HepG2 (cell line): ENCODE data around the gene HAT1. TPM values are rescaled to one million over a fixed set of nuclear protein-coding genes. Genes with fewer than 3 reads are reported as not detected.
A peak's percentile ranks its signal among the peaks of the same experiment; 100 is the strongest.

Source experiments
- ARHGAP35 ChIP-seq: sonication (generic); formaldehyde crosslinking; IDR thresholded peaks from 2 replicates; pipeline ENCODE4 v1.9.0; 2022; ENCODE audit warnings: mild to moderate bottlenecking, inconsistent platforms, moderate library complexity, missing genetic modification reagents, borderline replicate concordance
- CCDC6 ChIP-seq: sonication (generic); formaldehyde crosslinking; IDR thresholded peaks from 2 replicates; pipeline ENCODE4 v1.8.1; 2022; ENCODE audit warnings: mild to moderate bottlenecking, missing genetic modification reagents, moderate library complexity
- CSRNP1 ChIP-seq: sonication (generic); formaldehyde crosslinking; IDR thresholded peaks from 2 replicates; pipeline ENCODE4 v1.8.1; 2023; ENCODE audit warnings: mild to moderate bottlenecking, missing genetic modification reagents
- FOXK2 ChIP-seq: fragments of 450-650 bp; IDR thresholded peaks from 2 replicates; pipeline ENCODE4 v1.6.1; 2016
- FOXP1 ChIP-seq, 2 experiments: fragments of 450-650 bp in 1 of 2; IDR thresholded peaks; 2 replicates each; pipeline ENCODE4 v1.6.1; 2017 to 2018; ENCODE audit warnings: antibody characterized with exemption in 1 of 2
- GABPA ChIP-seq, 2 experiments: IDR thresholded peaks; 2 replicates each; pipeline ENCODE4 v1.6.1; 2011 to 2016; ENCODE audit warnings: low read depth in 2 of 2, low read length in 1 of 2, missing biosample characterization in 1 of 2, missing genetic modification characterization in 1 of 2
- HNRNPK ChIP-seq: fragments of 200-400 bp; formaldehyde crosslinking; IDR thresholded peaks from 2 replicates; pipeline ENCODE4 v1.6.1; 2018; ENCODE audit warnings: low read length, low read depth, moderate library complexity, mild to moderate bottlenecking; ENCODE audit not compliant: poor library complexity, severe bottlenecking
- HOXD1 ChIP-seq: sonication (generic); formaldehyde crosslinking; IDR thresholded peaks from 2 replicates; pipeline ENCODE4 v1.5.0; 2020; ENCODE audit warnings: missing genetic modification reagents
- KDM5A ChIP-seq: fragments of 200-600 bp; sonication (generic); IDR thresholded peaks from 2 replicates; pipeline ENCODE4 v1.7.0; 2018; ENCODE audit warnings: antibody characterized with exemption, mild to moderate bottlenecking, low read length, borderline replicate concordance
- PHB2 ChIP-seq: fragments of 450-650 bp; IDR thresholded peaks from 2 replicates; pipeline ENCODE4 v1.6.1; 2018; ENCODE audit not compliant: partially characterized antibody
- RFX1 ChIP-seq: fragments of 450-650 bp; IDR thresholded peaks from 2 replicates; pipeline ENCODE4 v1.6.1; 2017
- RFXANK ChIP-seq: IDR thresholded peaks from 2 replicates; pipeline ENCODE4 v1.6.1; 2016
- TBP ChIP-seq: sonication (generic); formaldehyde crosslinking; IDR thresholded peaks from 2 replicates; pipeline ENCODE4 v1.5.0; 2020; ENCODE audit warnings: missing genetic modification reagents
- USF2 ChIP-seq, 2 experiments: sonication (generic) in 1 of 2; formaldehyde crosslinking in 1 of 2; IDR thresholded peaks; 2 replicates each; pipeline versions ENCODE4 v1.5.1 to v1.6.1; 2011 to 2020; ENCODE audit warnings: borderline replicate concordance in 1 of 2, low read depth in 1 of 2, low read length in 1 of 2, mild to moderate bottlenecking in 1 of 2, missing genetic modification reagents in 1 of 2, moderate library complexity in 1 of 2
- YEATS4 ChIP-seq: sonication (generic); formaldehyde crosslinking; IDR thresholded peaks from 2 replicates; pipeline ENCODE4 v1.4.0; 2020; ENCODE audit warnings: missing genetic modification reagents, borderline replicate concordance
- ZNF263 ChIP-seq: sonication (generic); formaldehyde crosslinking; IDR thresholded peaks from 2 replicates; pipeline ENCODE4 v1.4.0; 2020; ENCODE audit warnings: missing genetic modification reagents
- ZNF275 ChIP-seq: sonication (generic); formaldehyde crosslinking; IDR thresholded peaks from 2 replicates; pipeline ENCODE4 v1.8.0; 2022; ENCODE audit warnings: missing genetic modification reagents, mild to moderate bottlenecking, inconsistent platforms, borderline replicate concordance
- ZNF34 ChIP-seq: sonication (generic); formaldehyde crosslinking; IDR thresholded peaks from 2 replicates; pipeline ENCODE4 v1.4.0; 2020; ENCODE audit warnings: mild to moderate bottlenecking, missing genetic modification reagents, borderline replicate concordance
- ZNF891 ChIP-seq: sonication (generic); formaldehyde crosslinking; IDR thresholded peaks from 2 replicates; pipeline ENCODE4 v1.5.0; 2020; ENCODE audit warnings: mild to moderate bottlenecking, missing genetic modification reagents
- polyA plus RNA-seq, 8 experiments: library from polyadenylated mRNA; depleted of rRNA in 3 of 8; stranded (reverse) in 7 of 8; unstranded in 1 of 8; fragments of >200 nt; fragmentation: Illumina TruSeq in 4 of 8; extraction: Trizol in 4 of 8; gene quantifications; 2 replicates each; pipeline versions ENCODE4 v1.2.1 to v1.2.3, GENCODE V29; 2011 to 2016; ENCODE audit warnings: low read depth in 4 of 8, missing spikeins in 1 of 8, mixed read lengths in 1 of 8; ENCODE audit not compliant: insufficient read depth in 1 of 8
- total RNA-seq, 5 experiments: library from RNA; depleted of rRNA; stranded (reverse); fragments of >200 nt; fragmentation: Illumina TruSeq; extraction: Trizol; gene quantifications; 2 replicates each; pipeline ENCODE4 v1.2.3, GENCODE V29; 2016; ENCODE audit warnings: low read depth in 1 of 5
- TF ChIP-seq, protein P1 (sequence below): sonication (generic); formaldehyde crosslinking; conservative IDR thresholded peaks from 2 replicates; pipeline ENCODE4 v1.4.0; 2020; ENCODE audit warnings: missing genetic modification reagents
- TF ChIP-seq, protein P2 (sequence below): sonication (generic); formaldehyde crosslinking; IDR thresholded peaks from 2 replicates; pipeline ENCODE4 v1.4.0; 2020; ENCODE audit warnings: missing genetic modification reagents

HAT1 gene
- total and polyA plus RNA-seq, 2 of the 13 experiments (the other 11 are each of a cell fraction or from before 2014, with no cell fraction given) = 45.4 to 119 TPM

DNA sequence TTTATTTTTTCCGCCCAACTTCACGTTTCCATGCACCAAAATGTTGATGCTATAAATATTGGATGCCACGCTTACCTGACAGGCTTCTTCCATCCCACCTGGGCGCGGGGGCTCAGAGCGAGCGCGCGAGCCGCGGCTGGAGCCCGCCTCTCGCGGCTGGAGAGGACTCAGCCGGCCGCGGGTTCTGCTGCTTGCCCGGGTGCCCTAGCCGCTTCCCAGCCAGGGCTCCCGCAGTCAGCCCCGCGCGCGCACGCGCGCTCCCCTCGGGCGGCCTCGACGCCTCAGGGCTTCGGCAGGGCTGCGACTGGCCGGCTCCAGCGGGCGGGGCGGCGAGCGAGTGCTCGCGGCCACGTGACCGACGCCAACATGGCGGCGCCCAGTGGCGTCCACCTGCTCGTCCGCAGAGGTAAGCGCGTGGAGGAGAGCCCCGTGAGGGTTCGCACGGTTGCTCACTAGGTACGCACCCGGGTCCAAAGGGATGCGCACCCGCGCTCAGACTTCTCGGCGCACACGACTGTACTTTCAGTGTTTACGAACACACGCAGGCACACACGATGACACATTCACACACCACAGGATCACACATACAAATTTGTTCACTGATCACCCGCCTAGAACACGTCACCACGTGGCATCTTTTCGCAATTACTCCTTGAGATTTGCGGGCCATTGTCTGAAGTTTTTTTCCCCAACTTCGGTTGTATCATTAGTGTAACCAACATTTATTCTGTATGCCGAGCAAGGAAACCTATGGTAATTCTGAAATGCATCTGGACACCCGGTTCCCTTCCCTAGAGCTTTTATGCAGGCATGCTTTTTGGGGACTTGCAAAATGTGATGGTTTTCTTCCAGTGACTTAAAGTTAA is 77.6 kb downstream of the HAT1 start, which contains the start of gene METAP1D (continued):
- TF ChIP-seq ZNF263 (CRISPR knock-in tag) = peak; percentile 79
- TF ChIP-seq FOXK2 = peak; percentile 90
- TF ChIP-seq CCDC6 (CRISPR knock-in tag) = peak; percentile 99
- TF ChIP-seq, protein P1, sequence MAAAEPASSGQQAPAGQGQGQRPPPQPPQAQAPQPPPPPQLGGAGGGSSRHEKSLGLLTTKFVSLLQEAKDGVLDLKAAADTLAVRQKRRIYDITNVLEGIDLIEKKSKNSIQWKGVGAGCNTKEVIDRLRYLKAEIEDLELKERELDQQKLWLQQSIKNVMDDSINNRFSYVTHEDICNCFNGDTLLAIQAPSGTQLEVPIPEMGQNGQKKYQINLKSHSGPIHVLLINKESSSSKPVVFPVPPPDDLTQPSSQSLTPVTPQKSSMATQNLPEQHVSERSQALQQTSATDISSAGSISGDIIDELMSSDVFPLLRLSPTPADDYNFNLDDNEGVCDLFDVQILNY (CRISPR knock-in tag) = peak; percentile 50; the same call in 1 of the 2 replicates
- no peak for TF ChIP-seq FOXP1 (IDR thresholded peaks at IDR 0.05)
- no peak for TF ChIP-seq FOXP1 (CRISPR knock-in tag; IDR thresholded peaks at IDR 0.05)
- TF ChIP-seq ZNF34 = peak; percentile 96
- TF ChIP-seq, protein P2, sequence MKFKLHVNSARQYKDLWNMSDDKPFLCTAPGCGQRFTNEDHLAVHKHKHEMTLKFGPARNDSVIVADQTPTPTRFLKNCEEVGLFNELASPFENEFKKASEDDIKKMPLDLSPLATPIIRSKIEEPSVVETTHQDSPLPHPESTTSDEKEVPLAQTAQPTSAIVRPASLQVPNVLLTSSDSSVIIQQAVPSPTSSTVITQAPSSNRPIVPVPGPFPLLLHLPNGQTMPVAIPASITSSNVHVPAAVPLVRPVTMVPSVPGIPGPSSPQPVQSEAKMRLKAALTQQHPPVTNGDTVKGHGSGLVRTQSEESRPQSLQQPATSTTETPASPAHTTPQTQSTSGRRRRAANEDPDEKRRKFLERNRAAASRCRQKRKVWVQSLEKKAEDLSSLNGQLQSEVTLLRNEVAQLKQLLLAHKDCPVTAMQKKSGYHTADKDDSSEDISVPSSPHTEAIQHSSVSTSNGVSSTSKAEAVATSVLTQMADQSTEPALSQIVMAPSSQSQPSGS (CRISPR knock-in tag) = peak; percentile 82; the same call in 1 of the 2 replicates
- TF ChIP-seq PHB2 = no peak
- peak; percentile 87 for TF ChIP-seq KDM5A
- no peak for TF ChIP-seq RFX1
- peak; percentile 85 for TF ChIP-seq RFXANK (CRISPR knock-in tag)
- peak; percentile 53 for TF ChIP-seq HNRNPK
- TF ChIP-seq GABPA (IDR thresholded peaks at IDR 0.05; ENCODE audit: low read depth, low read length) = no peak
- no peak for TF ChIP-seq GABPA (CRISPR knock-in tag; IDR thresholded peaks at IDR 0.05; ENCODE audit: low read depth)
- TF ChIP-seq USF2 (IDR thresholded peaks at IDR 0.05; ENCODE audit: low read depth, low read length) = peak; percentile 94
- TF ChIP-seq USF2 (CRISPR knock-in tag; IDR thresholded peaks at IDR 0.05; ENCODE audit: borderline replicate concordance) = peak; percentile 95
- TF ChIP-seq ARHGAP35 (CRISPR knock-in tag) = peak; percentile 99
- TF ChIP-seq TBP (CRISPR knock-in tag) = 0 out of 2 replicates have a peak, but pooled peaks have one; percentile 68
- peak; percentile 100 for TF ChIP-seq YEATS4 (CRISPR knock-in tag)
- peak; percentile 85; the same call in 1 of the 2 replicates for TF ChIP-seq CSRNP1 (CRISPR knock-in tag)
- peak; percentile 90 for TF ChIP-seq HOXD1 (CRISPR knock-in tag)
- peak; percentile 98 for TF ChIP-seq ZNF891 (CRISPR knock-in tag)
- TF ChIP-seq ZNF275 (CRISPR knock-in tag) = peak; percentile 86; the same call in 1 of the 2 replicates
